CD4-positive, alpha-beta memory T cell (primary cell): ENCODE measurements around the gene PPFIBP2. TPM values are rescaled to one million over a fixed set of nuclear protein-coding genes. Genes with fewer than 3 reads are reported as not detected.

ENCODE experiments used
- CTCF ChIA-PET: fragments of 350-600 bp; sonication (Branson Sonifier 250); formaldehyde crosslinking; loops from one replicate; lab custom pipeline; 2021; ENCODE audit warnings: inconsistent platforms; ENCODE audit not compliant: partially characterized antibody; lab: Charles Lee
- POLR2A ChIA-PET: fragments of 350-600 bp; sonication (Branson Sonifier 250); formaldehyde crosslinking; loops from one replicate; lab custom pipeline; 2021; ENCODE audit not compliant: partially characterized antibody; lab: Charles Lee
- DNase-seq, 5 donors: peaks; one replicate each; pipeline versions ENCODE4 v3.0.0 to v3.0.0-alpha.2; 2020 to 2022; ENCODE audit warnings: mixed read lengths in 1 of 5
- H3K27ac ChIP-seq: one replicate; pipeline ENCODE4 v1.7.0; 2013; ENCODE audit warnings: low read depth, low read length
- H3K27me3 ChIP-seq: 2 replicates; pipeline ENCODE4 v1.7.0; 2013; ENCODE audit warnings: mild to moderate bottlenecking, low read length, moderate library complexity; ENCODE audit not compliant: insufficient read depth
- H3K36me3 ChIP-seq: 2 replicates; pipeline ENCODE4 v1.7.0; 2013; ENCODE audit warnings: mild to moderate bottlenecking, low read length, moderate library complexity; ENCODE audit not compliant: insufficient read depth
- H3K4me1 ChIP-seq: 2 replicates; pipeline ENCODE4 v1.7.0; 2013; ENCODE audit warnings: mild to moderate bottlenecking, low read length, moderate library complexity; ENCODE audit not compliant: insufficient read depth
- H3K4me3 ChIP-seq, 2 donors: one replicate each; pipeline ENCODE4 v1.7.0; 2013; ENCODE audit warnings: low read length in 2 of 2, mild to moderate bottlenecking in 1 of 2
- H3K9me3 ChIP-seq, 2 donors: one replicate each; pipeline ENCODE4 v1.7.0; 2013; ENCODE audit warnings: low read length in 2 of 2, control low read depth in 1 of 2; ENCODE audit not compliant: control insufficient read depth in 1 of 2
- H3K27ac Mint-ChIP-seq, 7 donors: one replicate each; pipeline ENCODE4 v1.8.0; 2020 to 2021; ENCODE audit warnings: mixed read lengths in 7 of 7, mild to moderate bottlenecking in 6 of 7, inconsistent platforms in 3 of 7, moderate library complexity in 3 of 7
- H3K27me3 Mint-ChIP-seq, 2 donors: one replicate each; pipeline ENCODE4 v1.8.0; 2020 to 2021; ENCODE audit warnings: mixed read lengths in 2 of 2
- H3K36me3 Mint-ChIP-seq, 2 donors: one replicate each; pipeline ENCODE4 v1.8.0; 2020 to 2021; ENCODE audit warnings: mixed read lengths in 2 of 2, inconsistent platforms in 1 of 2, mild to moderate bottlenecking in 1 of 2
- H3K4me1 Mint-ChIP-seq, 4 donors: one replicate each; pipeline ENCODE4 v1.8.0; 2020 to 2021; ENCODE audit warnings: mixed read lengths in 4 of 4, mild to moderate bottlenecking in 1 of 4
- H3K4me3 Mint-ChIP-seq, 8 donors: one replicate each; pipeline ENCODE4 v1.8.0; 2020 to 2021; ENCODE audit warnings: mixed read lengths in 8 of 8, mild to moderate bottlenecking in 7 of 8, moderate library complexity in 6 of 8, inconsistent platforms in 3 of 8
- H3K9me3 Mint-ChIP-seq, 8 donors: one replicate each; pipeline ENCODE4 v1.8.0; 2020 to 2021; ENCODE audit warnings: mixed read lengths in 8 of 8, mild to moderate bottlenecking in 5 of 8, inconsistent platforms in 3 of 8, moderate library complexity in 1 of 8
- intact Hi-C: fragments of 100-400 bp; cut with micrococcal nuclease; formaldehyde crosslinking; loops from one replicate; pipeline ENCODE4 v1.15.1; 2023
- polyA plus RNA-seq, 2 donors: library from polyadenylated mRNA; unstranded; fragments of 300-500 nt; fragmentation: Illumina TruSeq; gene quantifications; one replicate each; pipeline ENCODE4 v1.2.3, GENCODE V29; 2021
- total RNA-seq, 2 experiments: library from RNA; stranded (reverse); gene quantifications; one replicate each; pipeline ENCODE4 v1.2.3, GENCODE V29; 2021

Gene PPFIBP2
- total and polyA plus RNA-seq, 4 experiments from 2014 or later, result 4.0 to 22.0 (median 19.0) TPM

GRCh38 chr11:7484645-7485044, 29.2 kb upstream of the PPFIBP2 start:
- intact Hi-C loops, result no loop called here
- POLR2A ChIA-PET, result no interaction called here
- H3K4me3 ChIP-seq, result no peak overlapping the region
- H3K36me3 ChIP-seq, result no peaks in the 10 kb centered on the region
- no peak overlapping the region for H3K4me3 Mint-ChIP-seq
- no peaks in the 10 kb centered on the region for H3K36me3 Mint-ChIP-seq
- no peaks in the 10 kb centered on the region for H3K9me3 Mint-ChIP-seq
- no peaks in the 10 kb centered on the region for H3K9me3 ChIP-seq
- H3K4me1 ChIP-seq, result no peaks in the 10 kb centered on the region
- peaks cover 0 to 4% of the 10 kb centered on the region in 2 donors for H3K27me3 Mint-ChIP-seq
- no peaks in the 10 kb centered on the region for H3K4me1 Mint-ChIP-seq
- CTCF ChIA-PET, result interaction anchor here (1.1 kb wide), 1 partner anchor 40 kb away, joined by 3 read pairs; no protein-coding TSS in a partner anchor
- no peak for DNase-seq
- H3K27ac ChIP-seq, result no peak overlapping the region
- no peak overlapping the region for H3K27ac Mint-ChIP-seq
- no peaks in the 10 kb centered on the region for H3K27me3 ChIP-seq

- Histone ChIP-seq H3K27me3 (no peaks in the 10 kb centered on the region), H3K27ac (no peak within 1 kb of the TSS), H3K9me3 (no peaks in the 10 kb centered on the region), H3K4me3 (no peak within 1 kb of the TSS), H3K4me1 (no peaks in the 10 kb centered on the region), H3K36me3 (no peaks in the 10 kb centered on the region)
- ChIA-PET CTCF (interaction anchor here (1.1 kb wide), 1 partner anchor 39 kb away, joined by 3 read pairs; no protein-coding TSS in a partner anchor), POLR2A (no interaction called here)
- Mint-ChIP-seq H3K4me1 (no peaks in the 10 kb centered on the region), H3K27ac (no peak within 1 kb of the TSS), H3K9me3 (no peaks in the 10 kb centered on the region), H3K27me3 (peaks cover 0 to 4% of the 10 kb centered on the region in 2 donors), H3K4me3 (no peak within 1 kb of the TSS), H3K36me3 (no peaks in the 10 kb centered on the region)
- DNase-seq, result no peak
- intact Hi-C loops, result no loop called here
Observed at GRCh38 chr11:7485186-7486097, 28.4 kb upstream of the PPFIBP2 start, which contains the start of gene OLFML1. Gene OLFML1, plus strand, starts transcription at chr11:7485506. Its CDS starts 370 bp downstream, at chr11:7485876.

GRCh38 chr11:7486098-7486780, 27.6 kb upstream of the PPFIBP2 start:
- DNase-seq, result no peak
- Histone ChIP-seq H3K4me3 (no peak overlapping the region), H3K27ac (no peak overlapping the region), H3K9me3 (no peaks in the 10 kb centered on the region), H3K36me3 (no peaks in the 10 kb centered on the region), H3K27me3 (no peaks in the 10 kb centered on the region), H3K4me1 (no peaks in the 10 kb centered on the region)
- H3K36me3 Mint-ChIP-seq, result no peaks in the 10 kb centered on the region
- no peaks in the 10 kb centered on the region for H3K9me3 Mint-ChIP-seq
- H3K27ac Mint-ChIP-seq, result no peak overlapping the region
- CTCF ChIA-PET, result interaction anchor here (0.6 kb wide), 1 partner anchor 15 kb away, joined by 3 read pairs; no protein-coding TSS in a partner anchor
- intact Hi-C loops, result no loop called here
- POLR2A ChIA-PET, result no interaction called here
- peaks cover 0 to 4% of the 10 kb centered on the region in 2 donors for H3K27me3 Mint-ChIP-seq
- no peak overlapping the region for H3K4me3 Mint-ChIP-seq
- no peaks in the 10 kb centered on the region for H3K4me1 Mint-ChIP-seq

GRCh38 chr11:7486781-7487140, 27.0 kb upstream of the PPFIBP2 start:
- intact Hi-C loops, result no loop called here
- H3K9me3 Mint-ChIP-seq, result no peaks in the 10 kb centered on the region

GRCh38 chr11:7487360-7487759, 26.4 kb upstream of the PPFIBP2 start:
- no peak for DNase-seq
- Mint-ChIP-seq H3K27me3 (peaks cover 0 to 4% of the 10 kb centered on the region in 2 donors), H3K36me3 (no peaks in the 10 kb centered on the region), H3K4me1 (no peaks in the 10 kb centered on the region), H3K4me3 (no peak overlapping the region), H3K9me3 (no peaks in the 10 kb centered on the region), H3K27ac (no peak overlapping the region)
- POLR2A ChIA-PET, result no interaction called here
- CTCF ChIA-PET, result no interaction called here
- Histone ChIP-seq H3K4me3 (no peak overlapping the region), H3K27me3 (peaks cover 4% of the 10 kb centered on the region), H3K9me3 (no peaks in the 10 kb centered on the region), H3K27ac (no peak overlapping the region), H3K4me1 (no peaks in the 10 kb centered on the region), H3K36me3 (no peaks in the 10 kb centered on the region)
- intact Hi-C loops, result no loop called here

More at GRCh38 chr11:7486781-7487140, 27.0 kb upstream of the PPFIBP2 start:
- Mint-ChIP-seq H3K27ac (no peak overlapping the region), H3K27me3 (peaks cover 0 to 4% of the 10 kb centered on the region in 2 donors), H3K4me1 (no peaks in the 10 kb centered on the region), H3K4me3 (no peak overlapping the region), H3K36me3 (no peaks in the 10 kb centered on the region)
- POLR2A ChIA-PET, result no interaction called here
- DNase-seq, result no peak
- CTCF ChIA-PET, result interaction anchor here (0.6 kb wide), 1 partner anchor 15 kb away, joined by 3 read pairs; no protein-coding TSS in a partner anchor
- no peaks in the 10 kb centered on the region for H3K9me3 ChIP-seq
- H3K27me3 ChIP-seq, result peaks cover 4% of the 10 kb centered on the region
- H3K4me3 ChIP-seq, result no peak overlapping the region
- H3K36me3 ChIP-seq, result no peaks in the 10 kb centered on the region
- H3K27ac ChIP-seq, result no peak overlapping the region
- H3K4me1 ChIP-seq, result no peaks in the 10 kb centered on the region

- peaks cover 0 to 4% of the 10 kb centered on the region in 2 donors for H3K27me3 Mint-ChIP-seq
- CTCF ChIA-PET, result no interaction called here
- Histone ChIP-seq H3K4me3 (no peak overlapping the region), H3K27ac (no peak overlapping the region), H3K4me1 (no peaks in the 10 kb centered on the region), H3K9me3 (no peaks in the 10 kb centered on the region), H3K36me3 (no peaks in the 10 kb centered on the region), H3K27me3 (peaks cover 4% of the 10 kb centered on the region)
- no peaks in the 10 kb centered on the region for H3K9me3 Mint-ChIP-seq
- no peak overlapping the region for H3K27ac Mint-ChIP-seq
- no peak overlapping the region for H3K4me3 Mint-ChIP-seq
- DNase-seq, result no peak
- POLR2A ChIA-PET, result no interaction called here
- H3K36me3 Mint-ChIP-seq, result no peaks in the 10 kb centered on the region
- no peaks in the 10 kb centered on the region for H3K4me1 Mint-ChIP-seq
- intact Hi-C loops, result no loop called here
Observed at GRCh38 chr11:7488681-7489080, 25.1 kb upstream of the PPFIBP2 start.

- H3K4me1 Mint-ChIP-seq, result no peaks in the 10 kb centered on the region
- H3K4me3 Mint-ChIP-seq, result no peak overlapping the region
- POLR2A ChIA-PET, result no interaction called here
- no peak overlapping the region for H3K4me3 ChIP-seq
- no peaks in the 10 kb centered on the region for H3K36me3 ChIP-seq
- peaks cover 0 to 1% of the 10 kb centered on the region in 2 donors for H3K27me3 Mint-ChIP-seq
- no peak overlapping the region for H3K27ac Mint-ChIP-seq
- H3K27me3 ChIP-seq, result peaks cover 4% of the 10 kb centered on the region
- DNase-seq, result no peak
- no peaks in the 10 kb centered on the region for H3K4me1 ChIP-seq
- no peaks in the 10 kb centered on the region for H3K9me3 Mint-ChIP-seq
- CTCF ChIA-PET, result interaction anchor here (1.5 kb wide), 1 partner anchor 10 kb away, joined by 3 read pairs; no protein-coding TSS in a partner anchor
- no peak overlapping the region for H3K27ac ChIP-seq
- no peaks in the 10 kb centered on the region for H3K36me3 Mint-ChIP-seq
- intact Hi-C loops, result no loop called here
- no peaks in the 10 kb centered on the region for H3K9me3 ChIP-seq
Observed at GRCh38 chr11:7489376-7489775, 24.4 kb upstream of the PPFIBP2 start.
